OCI-LY7 (cell line): ENCODE results near the gene CEND1.

ENCODE experiments used
- EZH2phosphoT487 ChIP-seq: fragments of 200-600 bp; sonication (generic); IDR thresholded peaks from 2 replicates; pipeline ENCODE4 v1.6.1; 2018; ENCODE audit warnings: low read depth, borderline replicate concordance, mild to moderate bottlenecking, mixed run types, antibody characterized with exemption, low read length, moderate library complexity, mixed read lengths
- TF ChIP-seq, protein P1 (sequence below): fragments of 200-600 bp; sonication (generic); conservative IDR thresholded peaks from 2 replicates; pipeline ENCODE4 v1.5.1; 2014; ENCODE audit warnings: mild to moderate bottlenecking, antibody characterized with exemption, low read length, moderate library complexity, mixed read lengths

- TF ChIP-seq, protein P1, sequence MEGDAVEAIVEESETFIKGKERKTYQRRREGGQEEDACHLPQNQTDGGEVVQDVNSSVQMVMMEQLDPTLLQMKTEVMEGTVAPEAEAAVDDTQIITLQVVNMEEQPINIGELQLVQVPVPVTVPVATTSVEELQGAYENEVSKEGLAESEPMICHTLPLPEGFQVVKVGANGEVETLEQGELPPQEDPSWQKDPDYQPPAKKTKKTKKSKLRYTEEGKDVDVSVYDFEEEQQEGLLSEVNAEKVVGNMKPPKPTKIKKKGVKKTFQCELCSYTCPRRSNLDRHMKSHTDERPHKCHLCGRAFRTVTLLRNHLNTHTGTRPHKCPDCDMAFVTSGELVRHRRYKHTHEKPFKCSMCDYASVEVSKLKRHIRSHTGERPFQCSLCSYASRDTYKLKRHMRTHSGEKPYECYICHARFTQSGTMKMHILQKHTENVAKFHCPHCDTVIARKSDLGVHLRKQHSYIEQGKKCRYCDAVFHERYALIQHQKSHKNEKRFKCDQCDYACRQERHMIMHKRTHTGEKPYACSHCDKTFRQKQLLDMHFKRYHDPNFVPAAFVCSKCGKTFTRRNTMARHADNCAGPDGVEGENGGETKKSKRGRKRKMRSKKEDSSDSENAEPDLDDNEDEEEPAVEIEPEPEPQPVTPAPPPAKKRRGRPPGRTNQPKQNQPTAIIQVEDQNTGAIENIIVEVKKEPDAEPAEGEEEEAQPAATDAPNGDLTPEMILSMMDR: peak; percentile 57; the same call in 1 of the 2 replicates
- TF ChIP-seq EZH2phosphoT487: no peak
Observed at GRCh38 chr11:808427-809286, 18.8 kb upstream of the CEND1 start.
